Measurements from ENCODE around the gene PTRH1.

Gene PTRH1

DNA sequence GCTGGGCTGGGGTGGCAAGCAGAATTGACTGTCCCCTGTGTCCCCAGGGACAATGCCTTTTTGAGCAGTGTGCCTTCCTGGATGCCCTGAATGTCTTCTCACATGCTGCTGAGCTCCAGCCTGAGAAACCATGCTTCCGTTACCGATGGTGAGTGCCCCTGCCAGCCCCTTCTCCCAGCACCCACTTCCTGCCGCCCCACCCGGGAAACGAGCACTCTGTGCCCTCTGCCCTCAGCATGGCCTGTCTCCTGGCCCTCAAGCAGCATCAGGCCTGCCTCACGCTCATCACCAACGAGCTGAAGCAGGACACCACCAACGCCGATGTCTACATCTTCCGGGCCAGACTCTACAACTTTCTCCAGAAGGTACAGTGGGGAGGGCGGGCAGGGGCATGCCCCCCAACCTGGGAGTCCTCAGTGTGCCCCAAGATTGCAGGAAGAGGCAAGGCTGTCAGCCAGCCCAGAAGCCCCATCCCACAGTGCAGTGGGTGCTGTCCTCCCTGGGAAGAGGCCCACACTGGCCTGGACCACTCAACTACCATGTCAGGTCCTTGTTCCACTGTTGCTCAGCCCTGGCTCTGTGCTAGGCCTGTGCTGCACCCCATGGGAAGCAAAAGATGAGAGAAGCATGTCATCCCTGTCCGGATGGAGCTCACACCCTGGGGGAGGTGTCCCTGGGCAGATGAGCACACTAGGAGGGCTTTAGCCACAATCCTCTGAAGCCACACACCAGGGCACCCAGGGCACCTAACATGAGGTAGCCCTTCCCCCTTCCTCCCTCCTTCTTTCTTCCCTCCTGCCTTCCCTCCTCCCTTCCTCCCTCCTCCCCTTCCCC lies 4.8 kb upstream of the PTRH1 start:
- no peak for DNase-seq (ENCODE audit: low read depth)
- no peak overlapping the region for H3K4me3 ChIP-seq (replicated peaks; ENCODE audit: low read depth, low read length)
- TF ChIP-seq, protein P1, sequence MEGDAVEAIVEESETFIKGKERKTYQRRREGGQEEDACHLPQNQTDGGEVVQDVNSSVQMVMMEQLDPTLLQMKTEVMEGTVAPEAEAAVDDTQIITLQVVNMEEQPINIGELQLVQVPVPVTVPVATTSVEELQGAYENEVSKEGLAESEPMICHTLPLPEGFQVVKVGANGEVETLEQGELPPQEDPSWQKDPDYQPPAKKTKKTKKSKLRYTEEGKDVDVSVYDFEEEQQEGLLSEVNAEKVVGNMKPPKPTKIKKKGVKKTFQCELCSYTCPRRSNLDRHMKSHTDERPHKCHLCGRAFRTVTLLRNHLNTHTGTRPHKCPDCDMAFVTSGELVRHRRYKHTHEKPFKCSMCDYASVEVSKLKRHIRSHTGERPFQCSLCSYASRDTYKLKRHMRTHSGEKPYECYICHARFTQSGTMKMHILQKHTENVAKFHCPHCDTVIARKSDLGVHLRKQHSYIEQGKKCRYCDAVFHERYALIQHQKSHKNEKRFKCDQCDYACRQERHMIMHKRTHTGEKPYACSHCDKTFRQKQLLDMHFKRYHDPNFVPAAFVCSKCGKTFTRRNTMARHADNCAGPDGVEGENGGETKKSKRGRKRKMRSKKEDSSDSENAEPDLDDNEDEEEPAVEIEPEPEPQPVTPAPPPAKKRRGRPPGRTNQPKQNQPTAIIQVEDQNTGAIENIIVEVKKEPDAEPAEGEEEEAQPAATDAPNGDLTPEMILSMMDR (IDR thresholded peaks at IDR 0.05; ENCODE audit: low read length, missing control alignments): no peak

DNA sequence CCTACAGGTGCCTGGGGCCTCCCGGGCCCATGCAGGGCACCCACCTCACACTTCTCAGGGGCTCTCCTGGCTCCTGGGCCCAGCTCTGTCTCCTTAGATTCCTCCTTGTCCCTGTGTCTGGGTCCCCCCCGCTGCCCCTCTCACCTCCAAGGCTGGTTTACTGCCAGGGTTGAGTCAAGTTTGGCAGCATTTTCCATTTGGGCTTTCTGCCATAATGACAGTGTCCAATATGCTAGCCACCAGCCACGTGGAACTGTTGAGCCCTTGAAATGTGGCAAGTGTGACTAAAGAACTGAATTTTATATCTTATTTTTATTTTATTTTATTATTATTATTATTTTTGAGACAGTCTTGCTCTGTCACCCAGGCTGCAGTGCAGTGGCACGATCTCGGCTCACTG lies 2.3 kb upstream of the PTRH1 start:
- TF ChIP-seq, protein P1 (IDR thresholded peaks at IDR 0.05; ENCODE audit: low read length, missing control alignments): no peak
- no peak for DNase-seq (ENCODE audit: low read depth)
- no peak overlapping the region for H3K4me3 ChIP-seq (replicated peaks; ENCODE audit: low read depth, low read length)

DNA sequence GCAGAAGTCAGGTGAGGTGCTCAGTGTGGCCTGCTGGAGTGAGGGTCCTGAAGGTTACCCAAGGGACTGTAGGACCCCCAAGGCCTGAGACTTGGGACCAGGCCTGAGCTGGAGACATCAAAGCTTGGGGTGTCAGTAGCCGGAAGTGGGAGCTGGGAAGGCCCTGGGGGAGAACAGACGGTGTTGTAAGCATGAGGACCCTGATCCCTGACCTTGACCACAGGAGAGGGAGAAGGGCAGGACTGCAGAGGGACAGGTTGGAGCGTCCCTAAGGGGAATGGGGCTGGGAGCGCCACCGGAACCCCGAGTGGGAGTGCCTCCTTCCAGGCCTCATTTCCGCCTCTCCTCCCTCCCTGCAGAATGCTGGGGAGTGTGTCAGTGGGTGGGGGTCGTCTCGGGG lies 949 bp upstream of the PTRH1 start:
- TF ChIP-seq, protein P1 (IDR thresholded peaks at IDR 0.05; ENCODE audit: low read length, missing control alignments): no peak
- no peak for DNase-seq (ENCODE audit: low read depth)
- peak overlapping the region; percentile 85 for H3K4me3 ChIP-seq (replicated peaks; ENCODE audit: low read depth, low read length)

DNA sequence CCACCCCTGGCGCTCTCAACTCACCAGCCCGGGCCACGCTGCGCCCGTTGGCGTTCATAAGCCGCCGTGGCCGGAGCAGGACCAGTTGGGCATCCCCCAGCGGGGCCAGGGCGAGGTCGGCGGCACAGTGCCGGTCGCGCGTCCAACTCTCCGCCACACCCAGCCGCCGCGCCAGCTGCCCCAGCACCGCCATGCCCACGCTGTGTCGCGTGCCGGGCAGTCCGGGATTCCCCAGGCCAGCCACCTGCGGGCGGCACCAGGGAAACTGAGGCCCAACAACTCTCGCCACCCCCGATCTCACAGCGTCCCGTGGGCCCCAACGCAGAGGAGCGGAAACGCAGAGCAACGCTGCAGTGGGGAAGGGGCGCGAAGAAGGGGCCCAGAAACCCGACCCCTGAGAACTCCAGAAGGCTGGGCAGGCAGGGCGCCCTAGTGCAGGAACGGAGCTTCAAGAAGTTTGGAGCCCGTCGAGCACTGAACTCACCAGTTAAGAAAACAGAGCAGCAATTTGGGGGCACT lies 453 bp downstream of the PTRH1 start:
- TF ChIP-seq, protein P1 (IDR thresholded peaks at IDR 0.05; ENCODE audit: low read length, missing control alignments): no peak
- no peak for DNase-seq (ENCODE audit: low read depth)
- peak overlapping the region; percentile 85 for H3K4me3 ChIP-seq (replicated peaks; ENCODE audit: low read depth, low read length)

DNA sequence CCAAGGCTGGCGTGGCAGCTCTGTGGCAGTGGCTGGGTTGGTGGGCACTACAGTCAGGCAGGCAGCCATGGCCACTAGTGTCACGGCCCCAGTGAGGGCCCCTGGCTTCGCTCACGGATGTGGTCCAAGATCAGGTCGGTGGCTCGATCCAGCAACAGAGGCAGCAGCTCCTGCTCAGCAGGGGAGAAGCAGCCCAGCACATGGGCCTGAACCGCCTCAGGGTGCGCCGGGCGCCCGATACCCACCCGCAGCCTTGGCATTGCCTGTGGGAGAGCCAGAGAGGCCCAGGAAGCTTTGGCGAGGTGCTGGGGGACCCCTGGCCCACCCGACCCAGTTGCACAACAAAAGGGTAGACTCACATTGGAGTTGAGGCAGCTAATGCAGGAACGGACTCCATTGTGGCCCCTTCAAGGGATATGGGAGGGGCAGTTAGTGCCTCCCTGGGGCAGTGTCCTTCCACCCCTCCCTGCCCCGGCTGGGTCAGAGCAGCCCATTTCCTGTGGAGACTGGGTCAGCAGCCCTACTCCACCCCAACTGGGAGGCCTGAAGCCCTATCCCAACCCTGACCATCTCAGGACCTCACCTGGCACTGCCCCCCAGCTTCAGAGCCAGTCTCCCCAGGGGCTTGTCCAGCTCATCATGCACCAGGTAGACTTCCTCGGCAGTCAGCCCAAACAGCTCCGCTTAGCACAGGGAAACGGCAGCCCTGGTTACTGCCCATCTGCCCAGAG lies 1.3 kb downstream of the PTRH1 start:
- DNase-seq (ENCODE audit: low read depth): no peak
- TF ChIP-seq, protein P1 (IDR thresholded peaks at IDR 0.05; ENCODE audit: low read length, missing control alignments): no peak
- H3K4me3 ChIP-seq (replicated peaks; ENCODE audit: low read depth, low read length): peak overlapping the region; percentile 85

DNA sequence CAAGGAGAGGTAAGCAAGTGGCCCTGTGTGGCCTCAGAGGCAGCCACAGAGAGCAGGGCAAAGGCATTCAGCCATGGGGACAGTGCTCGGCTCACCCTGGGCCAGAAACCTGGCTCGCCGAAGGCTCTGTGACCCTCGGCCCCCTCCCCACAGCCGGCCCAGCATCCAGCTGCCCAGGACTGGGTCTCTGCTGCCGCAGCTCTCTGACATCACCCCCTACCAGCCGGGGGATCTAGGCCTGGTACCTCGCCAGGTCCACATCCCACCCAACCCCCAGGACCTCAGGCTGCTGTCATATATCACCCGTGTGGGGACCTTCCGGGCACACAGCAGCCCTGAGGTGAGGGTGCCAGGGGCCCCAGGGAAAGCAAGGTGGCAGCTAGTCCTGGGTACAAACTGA lies 2.6 kb downstream of the PTRH1 start:
- H3K4me3 ChIP-seq (replicated peaks; ENCODE audit: low read depth, low read length): no peak overlapping the region
- TF ChIP-seq, protein P1 (IDR thresholded peaks at IDR 0.05; ENCODE audit: low read length, missing control alignments): no peak
- DNase-seq (ENCODE audit: low read depth): no peak

Measured in fibroblast of pulmonary artery (primary cell).